ENCODE results near the gene MYMX. TPM values are rescaled to one million over a fixed set of nuclear protein-coding genes. Genes with fewer than 3 reads are reported as not detected.

The MYMX gene
- total RNA-seq, 1 experiment from 2014 or later, result not detected

DNA sequence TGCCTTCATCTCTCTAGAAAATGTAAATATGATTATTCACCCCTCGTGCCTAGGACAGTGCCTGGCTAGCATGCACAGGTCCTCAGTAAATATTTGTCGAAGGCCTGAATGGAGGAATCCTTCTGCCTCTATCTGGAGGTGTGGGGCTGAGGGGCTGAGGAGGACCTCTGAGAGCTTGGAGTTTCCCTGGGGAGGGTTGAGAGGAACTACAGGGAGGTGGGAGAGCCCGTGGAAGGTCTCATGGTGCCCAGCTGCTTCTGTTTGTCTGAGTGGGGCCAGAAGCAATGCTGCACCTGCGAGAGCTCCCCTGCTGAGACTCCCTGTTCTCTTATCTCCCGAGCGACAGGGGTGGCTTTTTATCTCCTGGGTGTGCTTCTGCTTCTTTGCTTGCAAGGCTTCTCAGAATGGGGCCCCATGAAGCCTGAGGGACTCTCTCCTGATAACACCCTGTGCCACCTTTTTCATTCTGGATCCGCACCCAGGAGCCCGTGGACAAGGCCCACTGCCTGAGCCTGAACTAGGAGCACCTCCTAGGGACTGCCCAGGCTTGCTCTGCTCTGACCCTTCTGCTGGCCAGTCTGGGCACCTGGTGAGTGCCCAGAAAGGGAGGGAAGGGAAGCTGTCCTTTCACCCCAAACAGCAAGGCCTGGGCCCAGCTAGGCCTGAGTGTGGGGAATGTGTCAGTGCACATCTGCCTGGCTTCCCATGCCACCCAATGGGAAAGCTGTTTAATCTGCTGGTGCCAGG, 9.0 kb downstream of the MYMX start:
- no peaks in the 10 kb centered on the region for H3K9me2 ChIP-seq (replicated peaks; ENCODE audit: low read length)
- no peak overlapping the region for H3K4me2 ChIP-seq (ENCODE audit: low read length)
- peaks cover 5% of the 10 kb centered on the region; the same call in 1 of the 2 replicates for H4K20me1 ChIP-seq (ENCODE audit: low read length)
- H3K27ac ChIP-seq (ENCODE audit: low read length), result no peak overlapping the region
- no peak overlapping the region for H3K9ac ChIP-seq (ENCODE audit: low read length)
- no peaks in the 10 kb centered on the region for H3K27me3 ChIP-seq (ENCODE audit: low read length)
- H3K4me3 ChIP-seq (ENCODE audit: low read length), result no peak overlapping the region
- TF ChIP-seq, protein P1, sequence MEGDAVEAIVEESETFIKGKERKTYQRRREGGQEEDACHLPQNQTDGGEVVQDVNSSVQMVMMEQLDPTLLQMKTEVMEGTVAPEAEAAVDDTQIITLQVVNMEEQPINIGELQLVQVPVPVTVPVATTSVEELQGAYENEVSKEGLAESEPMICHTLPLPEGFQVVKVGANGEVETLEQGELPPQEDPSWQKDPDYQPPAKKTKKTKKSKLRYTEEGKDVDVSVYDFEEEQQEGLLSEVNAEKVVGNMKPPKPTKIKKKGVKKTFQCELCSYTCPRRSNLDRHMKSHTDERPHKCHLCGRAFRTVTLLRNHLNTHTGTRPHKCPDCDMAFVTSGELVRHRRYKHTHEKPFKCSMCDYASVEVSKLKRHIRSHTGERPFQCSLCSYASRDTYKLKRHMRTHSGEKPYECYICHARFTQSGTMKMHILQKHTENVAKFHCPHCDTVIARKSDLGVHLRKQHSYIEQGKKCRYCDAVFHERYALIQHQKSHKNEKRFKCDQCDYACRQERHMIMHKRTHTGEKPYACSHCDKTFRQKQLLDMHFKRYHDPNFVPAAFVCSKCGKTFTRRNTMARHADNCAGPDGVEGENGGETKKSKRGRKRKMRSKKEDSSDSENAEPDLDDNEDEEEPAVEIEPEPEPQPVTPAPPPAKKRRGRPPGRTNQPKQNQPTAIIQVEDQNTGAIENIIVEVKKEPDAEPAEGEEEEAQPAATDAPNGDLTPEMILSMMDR (conservative IDR thresholded peaks at IDR 0.05; ENCODE audit: low read depth, low read length), result no peak
- no peak for TF ChIP-seq EZH2phosphoT487 (IDR thresholded peaks at IDR 0.05; ENCODE audit: borderline replicate concordance, low read length)
- no peak for TF ChIP-seq EZH2 (IDR thresholded peaks at IDR 0.05; ENCODE audit: low read length, unreplicated experiment)
- intact Hi-C loops (cut with micrococcal nuclease), result no loop called here
- ATAC-seq (no peak), DNase-seq (no peak)
- peaks cover 19% of the 10 kb centered on the region for H3K4me1 ChIP-seq (ENCODE audit: insufficient read depth, low read length)
- peaks cover 4% of the 10 kb centered on the region for H3F3A ChIP-seq (ENCODE audit: low read length, unreplicated experiment)
- no peak overlapping the region for H2AFZ ChIP-seq (ENCODE audit: low read length)
- H3K79me2 ChIP-seq (ENCODE audit: low read length), result peaks cover 32% of the 10 kb centered on the region
- ChIA-PET CTCF (interaction anchor here (1.5 kb wide), 1 partner anchor 8 kb away, joined by 5 read pairs; no protein-coding TSS in a partner anchor), POLR2A (ENCODE audit: unreplicated experiment) (no interaction called here)
- BruUV-seq (replicated peaks), result no TSS peak
- H3K36me3 ChIP-seq (ENCODE audit: low read depth, low read length), result peaks cover 5% of the 10 kb centered on the region; the same call in 1 of the 2 replicates
- H3K9me3 ChIP-seq (ENCODE audit: low read length), result no peaks in the 10 kb centered on the region

- Histone ChIP-seq H3K4me3 (ENCODE audit: low read length) (no peak overlapping the region), H3K4me2 (ENCODE audit: low read length) (no peak overlapping the region), H3K9me2 (replicated peaks; ENCODE audit: low read length) (no peaks in the 10 kb centered on the region), H2AFZ (ENCODE audit: low read length) (no peak overlapping the region), H3K79me2 (ENCODE audit: low read length) (peaks cover 32% of the 10 kb centered on the region), H3F3A (ENCODE audit: low read length, unreplicated experiment) (no peaks in the 10 kb centered on the region), H4K20me1 (ENCODE audit: low read length) (peaks cover 5% of the 10 kb centered on the region; the same call in 1 of the 2 replicates), H3K9ac (ENCODE audit: low read length) (no peak overlapping the region), H3K27ac (ENCODE audit: low read length) (no peak overlapping the region), H3K27me3 (ENCODE audit: low read length) (no peaks in the 10 kb centered on the region), H3K9me3 (ENCODE audit: low read length) (no peaks in the 10 kb centered on the region), H3K4me1 (ENCODE audit: insufficient read depth, low read length) (peaks cover 14% of the 10 kb centered on the region), H3K36me3 (ENCODE audit: low read depth, low read length) (peaks cover 5% of the 10 kb centered on the region; the same call in 1 of the 2 replicates)
- intact Hi-C loops (cut with micrococcal nuclease), result no loop called here
- ATAC-seq, result no peak
- TF ChIP-seq EZH2phosphoT487 (IDR thresholded peaks at IDR 0.05; ENCODE audit: borderline replicate concordance, low read length), result no peak
- TF ChIP-seq, protein P1 (conservative IDR thresholded peaks at IDR 0.05; ENCODE audit: low read depth, low read length), result no peak
- no peak for TF ChIP-seq EZH2 (IDR thresholded peaks at IDR 0.05; ENCODE audit: low read length, unreplicated experiment)
- no peak for DNase-seq
- ChIA-PET CTCF (no interaction called here), POLR2A (ENCODE audit: unreplicated experiment) (no interaction called here)
- BruUV-seq (replicated peaks), result no TSS peak
These were observed 9.8 kb downstream of the MYMX start for GRCh38 chr6:44226368-44227147.

All from PC-3 (cell line).